Vagina (tissue), 2 donors: Measurements from ENCODE around the gene RTP3. TPM values are rescaled to one million over a fixed set of nuclear protein-coding genes. Genes with fewer than 3 reads are reported as not detected.

Experiments used
- DNase-seq, 2 donors: peaks; one replicate each; pipeline ENCODE4 v3.0.0-alpha.2; 2017; ENCODE audit errors: extremely low spot score in 2 of 2
- H3K27ac ChIP-seq: fragments of 200-600 bp; sonication (generic); one replicate; pipeline ENCODE4 v1.5.1; 2019
- H3K27me3 ChIP-seq: fragments of 200-600 bp; sonication (generic); one replicate; pipeline ENCODE4 v1.5.1; 2019
- H3K36me3 ChIP-seq, 2 donors: fragments of 200-600 bp; sonication (generic); one replicate each; pipeline ENCODE4 v1.5.1; 2017 to 2019
- H3K4me1 ChIP-seq: fragments of 200-600 bp; sonication (generic); one replicate; pipeline ENCODE4 v1.5.1; 2019
- H3K4me3 ChIP-seq, 2 donors: fragments of 200-600 bp; sonication (generic); 1 replicate in 1 of 2; 2 replicates in 1 of 2; pipeline ENCODE4 v1.5.1; 2016 to 2019
- H3K9me3 ChIP-seq: fragments of 200-600 bp; sonication (generic); one replicate; pipeline ENCODE4 v1.5.1; 2019
- CTCF ChIP-seq, 3 experiments: fragments of 450-650 bp in 2 of 3; fragments of 200-600 bp in 1 of 3; sonication (generic) in 1 of 3; IDR thresholded peaks; one replicate each; pipeline ENCODE4 v1.5.1; 2017 to 2019; ENCODE audit warnings: antibody characterized with exemption in 3 of 3, mild to moderate bottlenecking in 2 of 3, moderate library complexity in 2 of 3
- POLR2A ChIP-seq, 2 donors: fragments of 450-650 bp; IDR thresholded peaks; one replicate each; pipeline ENCODE4 v1.6.1; 2017; ENCODE audit warnings: antibody characterized with exemption in 2 of 2, mild to moderate bottlenecking in 2 of 2, moderate library complexity in 2 of 2
- POLR2AphosphoS5 ChIP-seq, 2 donors: sonication (generic); formaldehyde crosslinking; IDR thresholded peaks; one replicate each; pipeline ENCODE4 v1.9.0; 2017; ENCODE audit warnings: antibody characterized with exemption in 2 of 2, mild to moderate bottlenecking in 2 of 2, low read depth in 1 of 2; ENCODE audit not compliant: insufficient read depth in 1 of 2
- intact Hi-C: fragments of 100-400 bp; cut with DNase I; formaldehyde crosslinking; loops from one replicate; pipeline ENCODE4 v1.15.1; 2023
- total RNA-seq: library from RNA; depleted of rRNA; stranded (reverse); fragments of >200 nt; gene quantifications from one replicate; pipeline ENCODE4 v1.2.3, GENCODE V29; 2016

Gene RTP3
- total RNA-seq, 1 donor from 2014 or later, result not detected

- no peak overlapping the region for H3K27ac ChIP-seq
- H3K4me3 ChIP-seq, result no peak overlapping the region
Observed at GRCh38 chr3:46462111-46462510, 35.7 kb upstream of the RTP3 start.

DNA sequence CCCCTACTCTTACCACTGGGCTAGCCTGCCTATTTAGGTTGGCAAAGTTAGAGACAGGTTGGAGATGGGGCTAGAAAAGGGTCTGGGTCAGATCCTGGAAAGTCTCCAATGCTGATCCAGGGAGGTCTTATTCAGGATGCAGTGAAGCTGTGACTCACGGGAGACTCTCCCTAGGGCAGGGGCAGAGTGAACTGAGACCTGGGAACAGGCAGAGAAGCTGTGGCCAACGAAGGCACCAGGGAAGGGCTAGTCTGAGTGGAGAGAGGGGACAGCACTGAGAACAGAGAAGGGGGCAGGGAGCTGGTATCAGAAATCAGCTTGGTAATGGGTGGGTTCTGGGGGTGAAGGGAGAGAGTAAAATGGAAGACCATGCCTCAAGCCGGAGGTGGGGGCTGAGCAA, 35.3 kb upstream of the RTP3 start:
- Histone ChIP-seq H3K4me3 (no peak overlapping the region), H3K27me3 (no peaks in the 10 kb centered on the region), H3K9me3 (no peaks in the 10 kb centered on the region), H3K4me1 (no peaks in the 10 kb centered on the region), H3K27ac (no peak overlapping the region), H3K36me3 (no peaks in the 10 kb centered on the region)
- intact Hi-C loops, result no loop called here
- peak in 1 of 2 donors; percentile 22 for DNase-seq
- TF ChIP-seq CTCF (IDR thresholded peaks at IDR 0.05) (no peak), POLR2AphosphoS5 (IDR thresholded peaks at IDR 0.05; ENCODE audit: insufficient read depth in 1 of 2, low read depth in 1 of 2) (no peak), POLR2A (IDR thresholded peaks at IDR 0.05) (no peak)

More at GRCh38 chr3:46462111-46462510, 35.7 kb upstream of the RTP3 start:
- H3K4me1 ChIP-seq, result no peaks in the 10 kb centered on the region
- H3K9me3 ChIP-seq, result no peaks in the 10 kb centered on the region
- TF ChIP-seq POLR2A (IDR thresholded peaks at IDR 0.05) (no peak), POLR2AphosphoS5 (IDR thresholded peaks at IDR 0.05; ENCODE audit: insufficient read depth in 1 of 2, low read depth in 1 of 2) (no peak), CTCF (IDR thresholded peaks at IDR 0.05) (no peak)
- no peaks in the 10 kb centered on the region for H3K27me3 ChIP-seq
- no peaks in the 10 kb centered on the region for H3K36me3 ChIP-seq
- intact Hi-C loops, result no loop called here
- peak; percentile 19 to 29 for DNase-seq

DNA sequence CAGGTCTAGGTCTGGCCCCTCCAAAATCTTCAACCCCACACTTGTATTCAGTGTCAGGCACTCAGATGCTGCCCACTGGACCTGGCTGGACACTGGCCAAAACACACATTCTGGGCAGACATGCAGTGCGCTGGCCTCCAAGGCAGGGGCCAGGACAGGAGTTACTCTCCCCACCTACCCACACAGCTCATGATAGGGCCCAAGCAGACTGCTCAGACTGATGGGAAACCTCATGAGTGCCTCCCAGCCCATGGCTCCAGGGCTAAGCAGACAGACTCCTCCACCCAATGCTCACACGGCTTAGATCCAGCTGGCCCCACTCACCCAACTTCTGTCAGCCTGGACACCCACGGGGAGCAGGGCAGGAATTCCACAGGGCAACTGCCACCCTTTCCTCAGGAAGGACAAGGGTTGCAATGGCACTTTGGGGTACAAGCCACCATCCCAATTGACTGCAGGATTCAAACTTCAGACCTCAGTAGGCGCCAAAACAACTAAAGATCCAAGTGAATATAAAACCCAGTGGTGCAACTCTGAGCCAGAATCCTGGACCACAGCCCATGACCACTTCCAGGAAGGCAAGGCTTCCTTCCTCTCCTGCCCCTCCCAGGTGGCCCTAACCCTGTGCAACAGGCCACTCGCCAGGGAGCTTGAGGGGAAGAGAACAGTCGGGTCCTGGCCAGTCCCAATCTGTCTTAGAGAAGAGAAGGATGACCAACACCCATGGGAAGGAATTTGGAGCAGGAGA, 34.5 kb upstream of the RTP3 start:
- no peaks in the 10 kb centered on the region for H3K9me3 ChIP-seq
- H3K4me3 ChIP-seq, result no peak overlapping the region
- no peaks in the 10 kb centered on the region for H3K27me3 ChIP-seq
- H3K27ac ChIP-seq, result no peak overlapping the region
- H3K4me1 ChIP-seq, result no peaks in the 10 kb centered on the region
- DNase-seq, result peak in 1 of 2 donors; percentile 81
- no peaks in the 10 kb centered on the region for H3K36me3 ChIP-seq
- TF ChIP-seq POLR2AphosphoS5 (IDR thresholded peaks at IDR 0.05; ENCODE audit: insufficient read depth in 1 of 2, low read depth in 1 of 2) (no peak), POLR2A (IDR thresholded peaks at IDR 0.05) (no peak), CTCF (IDR thresholded peaks at IDR 0.05) (no peak)
- intact Hi-C loops, result no loop called here

DNA sequence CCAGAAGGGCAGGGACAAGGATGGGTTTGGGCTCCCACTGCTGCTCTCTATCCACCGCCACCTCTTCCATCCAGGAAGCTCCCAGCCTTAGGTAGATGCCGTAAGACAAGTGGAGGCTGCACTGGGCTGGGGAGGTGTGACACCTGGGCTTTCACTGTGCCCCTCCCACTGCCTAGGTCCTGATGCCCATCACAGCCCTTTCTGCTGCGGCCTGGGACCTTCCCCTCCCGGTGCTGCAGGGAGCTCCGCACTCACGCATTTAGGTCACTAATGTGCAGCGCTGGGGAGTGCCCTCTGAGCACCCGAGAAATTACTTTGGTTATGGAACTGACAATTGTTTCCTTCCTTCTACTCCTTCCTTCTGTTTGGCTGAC, 33.9 kb upstream of the RTP3 start:
- H3K4me3 ChIP-seq, result no peak overlapping the region
- peak in 1 of 2 donors; percentile 88 for DNase-seq
- TF ChIP-seq CTCF (IDR thresholded peaks at IDR 0.05) (no peak), POLR2A (IDR thresholded peaks at IDR 0.05) (no peak), POLR2AphosphoS5 (IDR thresholded peaks at IDR 0.05; ENCODE audit: insufficient read depth in 1 of 2, low read depth in 1 of 2) (no peak)
- H3K27ac ChIP-seq, result no peak overlapping the region
- H3K36me3 ChIP-seq, result no peaks in the 10 kb centered on the region
- H3K4me1 ChIP-seq, result no peaks in the 10 kb centered on the region
- no peaks in the 10 kb centered on the region for H3K27me3 ChIP-seq
- intact Hi-C loops, result no loop called here
- no peaks in the 10 kb centered on the region for H3K9me3 ChIP-seq
